Activated CD8-positive, alpha-beta memory T cell treated with anti-CD3 and anti-CD28 coated beads for 48 hours (primary cell): ENCODE measurements around the gene PPP1R27.
A peak's percentile ranks its signal among the peaks of the same experiment; 100 is the strongest.

Experiments used
- DNase-seq, 3 experiments: peaks; one replicate each; pipeline ENCODE4 v3.0.0-alpha.2; 2020; ENCODE audit warnings: low read depth in 2 of 3, low spot score in 2 of 3

The PPP1R27 gene

GRCh38 chr17:81863123-81863675, 28.3 kb upstream of the PPP1R27 start:
- no peak for DNase-seq

- DNase-seq = peak; percentile 98 to 99 (median 99)
Measured at GRCh38 chr17:81860756-81861568, 26.1 kb upstream of the PPP1R27 start.

DNA sequence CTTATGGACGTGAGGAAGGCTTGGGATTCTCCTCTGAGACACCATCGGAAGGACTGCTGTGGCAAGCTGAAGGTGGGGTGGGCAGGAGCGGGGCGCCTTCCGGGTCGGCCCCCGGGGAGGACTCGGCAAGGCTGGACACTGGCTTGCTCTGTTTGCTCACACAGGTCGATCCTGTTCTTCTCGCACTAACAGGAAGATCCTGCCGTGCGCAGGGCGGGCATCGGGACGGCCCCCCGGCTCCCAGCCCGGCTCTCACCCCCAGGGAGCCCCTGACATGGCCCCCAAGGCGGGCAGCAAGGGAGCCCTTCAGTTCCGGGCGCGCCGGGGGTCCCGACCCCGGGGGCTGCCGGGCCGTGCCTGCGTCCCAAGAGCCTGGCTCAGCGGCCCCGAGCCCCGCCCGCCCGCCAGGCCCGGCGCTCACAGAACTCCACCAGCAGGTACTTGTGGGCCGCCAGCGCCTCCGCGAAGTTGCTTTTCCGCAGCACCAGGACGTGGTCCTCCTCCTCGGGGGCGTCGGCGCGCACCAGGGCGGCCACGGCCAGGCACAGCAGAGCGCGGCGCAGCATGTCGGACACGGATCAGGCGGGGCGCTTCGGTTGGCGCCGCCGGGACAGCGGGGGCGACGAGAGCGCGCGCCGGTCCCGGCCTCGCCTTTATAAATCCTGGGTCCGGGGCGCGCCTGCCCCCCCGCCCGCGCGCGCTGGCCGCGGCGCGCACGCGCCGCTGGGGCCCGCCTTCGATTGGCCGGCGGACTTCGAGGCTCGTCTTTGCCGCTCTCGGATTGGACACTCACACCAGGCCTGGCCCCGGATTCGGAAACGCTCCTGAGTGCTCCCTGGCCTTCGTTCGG, 25.3 kb upstream of the PPP1R27 start, which contains the start of gene P4HB:
TSS of gene P4HB (minus strand) at position 630 of the 850 bp plus-strand sequence. CDS start at position 566, 64 bp downstream.
- DNase-seq = peak; percentile 82 to 98 (median 92)

GRCh38 chr17:81858967-81859905, 24.4 kb upstream of the PPP1R27 start:
- no peak for DNase-seq

DNA sequence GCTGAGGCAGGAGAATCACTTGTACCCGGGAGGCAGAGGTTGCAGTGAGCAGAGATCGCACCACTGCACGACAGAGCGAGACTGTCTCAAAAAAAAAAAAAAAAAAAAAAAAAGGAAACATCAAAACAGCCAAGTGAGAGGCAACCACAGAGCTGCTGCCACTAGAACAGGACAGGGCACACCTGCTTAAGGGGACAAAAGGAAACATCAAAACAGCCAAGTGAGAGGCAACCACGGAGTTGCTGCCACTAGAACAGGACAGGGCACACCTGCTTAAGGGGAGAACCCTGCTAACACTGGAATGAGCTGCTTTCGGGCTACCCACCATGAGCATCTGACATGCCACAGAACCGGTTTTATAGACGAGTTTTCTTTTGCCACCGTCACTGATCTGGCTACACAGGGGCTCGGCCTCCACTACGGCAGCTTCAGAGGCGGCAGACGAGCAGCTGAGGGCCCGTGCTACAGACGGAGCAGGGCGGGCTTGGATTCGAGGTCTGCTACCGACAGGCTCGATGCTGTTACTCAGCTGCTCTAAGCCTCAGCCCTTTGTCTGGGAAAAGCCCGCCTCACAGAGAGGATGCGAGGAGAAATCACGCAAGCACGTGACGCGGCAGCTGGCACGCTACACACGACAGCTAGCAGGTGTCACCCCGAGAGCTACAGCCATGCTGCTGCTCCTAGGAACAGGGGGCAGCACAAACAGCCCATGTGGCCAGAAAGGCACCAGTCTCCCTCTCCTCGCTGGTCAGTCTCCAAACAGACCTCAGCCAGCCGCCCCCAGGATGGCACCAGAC, 23.5 kb upstream of the PPP1R27 start:
- no peak for DNase-seq

DNA sequence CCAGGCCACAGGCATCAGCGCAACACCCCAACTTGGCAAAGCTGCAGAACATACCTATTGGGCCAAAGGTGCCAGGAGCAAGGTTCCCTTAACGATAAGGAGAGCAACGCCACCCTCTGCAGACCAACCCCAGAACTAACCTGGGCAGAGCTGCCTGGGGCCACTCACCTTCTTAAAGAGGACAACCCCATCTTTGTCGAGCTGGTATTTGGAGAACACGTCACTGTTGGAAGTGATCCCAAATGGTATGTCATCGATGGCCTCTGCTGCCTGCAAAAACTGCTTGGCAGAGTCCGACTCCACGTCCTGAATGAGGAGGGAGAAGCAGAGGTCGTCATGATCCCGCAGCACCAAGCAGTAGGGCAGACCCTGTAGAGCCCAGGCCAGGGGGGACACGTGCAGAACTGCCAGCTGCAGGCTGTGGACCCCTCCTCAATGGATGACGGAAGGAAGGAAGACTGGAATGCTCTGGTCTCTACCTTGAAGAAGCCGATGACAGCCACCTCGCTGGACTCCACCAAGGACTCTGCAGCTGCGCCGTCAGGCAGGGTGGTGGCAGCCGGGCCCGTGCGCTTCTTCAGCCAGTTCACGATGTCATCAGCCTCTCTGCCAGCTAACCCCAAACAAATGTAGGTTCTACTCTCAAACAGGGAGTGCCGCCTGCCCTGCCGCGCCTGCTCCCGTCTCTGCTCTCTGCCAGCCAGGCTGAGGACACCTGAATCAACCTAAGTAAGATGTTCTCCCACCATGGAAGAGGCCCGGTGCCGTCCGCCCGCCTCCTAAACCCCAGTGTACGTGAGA, 20.3 kb upstream of the PPP1R27 start:
- no peak for DNase-seq

GRCh38 chr17:81852237-81852636, 17.4 kb upstream of the PPP1R27 start:
- DNase-seq = no peak

GRCh38 chr17:81851423-81851822, 16.6 kb upstream of the PPP1R27 start:
- DNase-seq = no peak

DNA sequence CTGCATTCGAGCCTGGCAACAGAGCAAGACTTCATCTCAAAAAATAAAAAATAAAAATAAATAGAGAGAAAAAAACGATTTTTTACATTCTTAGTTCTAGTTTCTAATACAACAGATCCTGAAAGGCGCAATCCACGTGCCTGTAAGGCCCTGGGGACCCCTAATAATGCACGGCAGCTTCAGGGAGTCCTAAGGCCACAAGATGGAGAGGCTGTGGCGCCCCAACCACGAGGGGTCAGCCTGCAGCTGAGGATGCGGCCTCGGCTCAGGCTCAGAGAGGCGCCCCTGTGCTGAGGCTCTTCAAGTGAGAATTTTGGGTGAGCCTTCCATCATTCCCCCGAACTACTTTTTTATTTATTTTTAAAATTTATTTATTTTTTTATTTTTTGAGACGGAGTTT, 14.6 kb upstream of the PPP1R27 start:
- no peak for DNase-seq

DNA sequence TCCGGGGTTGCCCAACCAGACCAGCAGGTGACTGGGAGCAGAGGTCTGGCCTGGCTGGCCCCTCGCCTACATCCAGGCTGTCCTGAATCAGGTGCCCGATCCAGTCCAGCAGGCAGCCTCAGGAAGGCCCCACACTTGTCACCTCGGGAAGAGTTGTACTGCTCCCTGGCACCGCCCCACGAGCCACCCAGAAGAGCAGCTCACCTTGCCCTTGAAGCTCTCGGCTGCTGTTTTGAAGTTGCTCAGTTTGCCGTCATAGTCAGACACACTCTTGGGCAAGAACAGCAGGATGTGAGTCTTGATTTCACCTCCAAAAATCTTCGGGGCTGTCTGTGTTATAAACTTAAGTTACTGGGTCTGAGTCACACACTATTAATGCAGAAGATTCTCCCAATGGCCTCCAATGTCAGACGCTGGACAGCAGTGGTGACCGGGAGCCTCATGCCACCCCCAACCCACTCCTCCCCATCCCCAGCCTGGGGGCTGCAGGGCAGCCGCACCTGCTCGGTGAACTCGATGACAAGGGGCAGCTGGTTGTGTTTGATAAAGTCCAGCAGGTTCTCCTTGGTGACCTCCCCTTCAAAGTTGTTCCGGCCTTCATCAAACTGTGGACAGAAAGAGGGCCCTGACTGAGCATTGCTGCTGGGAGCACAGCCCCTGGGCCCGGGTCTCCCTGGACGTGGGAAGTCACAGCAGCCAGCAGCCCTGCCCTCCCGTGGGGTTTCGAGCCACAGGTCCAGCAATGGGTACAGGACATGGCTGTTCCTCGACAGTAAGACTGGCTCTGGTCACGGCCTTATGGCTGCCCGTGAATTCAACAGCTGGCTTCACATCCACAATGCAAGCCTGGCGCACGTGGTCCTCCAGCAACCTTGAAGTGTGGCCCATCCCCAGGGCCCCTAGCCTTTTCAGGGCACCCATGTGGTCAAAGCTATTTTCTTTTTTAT, 12.2 kb upstream of the PPP1R27 start:
- no peak for DNase-seq

GRCh38 chr17:81845881-81846742, 11.3 kb upstream of the PPP1R27 start:
- no peak for DNase-seq

DNA sequence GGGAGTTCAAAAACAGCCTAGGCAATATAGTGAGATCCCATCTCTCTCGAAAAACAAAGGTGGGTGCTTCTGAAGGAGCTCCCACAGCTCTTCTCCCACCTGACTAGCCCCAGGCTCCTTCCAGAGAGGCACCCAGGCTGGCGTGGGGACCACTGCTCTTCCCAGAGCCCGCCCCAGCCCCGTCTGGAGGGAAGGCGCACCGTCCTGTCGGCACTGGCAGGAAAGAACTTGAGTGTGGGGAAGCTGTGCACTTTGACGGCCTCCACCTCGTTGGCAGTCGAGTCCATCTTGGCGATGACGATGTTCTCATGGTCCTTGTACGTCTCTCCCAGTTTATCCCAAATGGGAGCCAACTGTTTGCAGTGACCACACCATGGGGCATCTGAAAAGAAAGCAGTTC, 10.5 kb upstream of the PPP1R27 start:
- DNase-seq = no peak

DNA sequence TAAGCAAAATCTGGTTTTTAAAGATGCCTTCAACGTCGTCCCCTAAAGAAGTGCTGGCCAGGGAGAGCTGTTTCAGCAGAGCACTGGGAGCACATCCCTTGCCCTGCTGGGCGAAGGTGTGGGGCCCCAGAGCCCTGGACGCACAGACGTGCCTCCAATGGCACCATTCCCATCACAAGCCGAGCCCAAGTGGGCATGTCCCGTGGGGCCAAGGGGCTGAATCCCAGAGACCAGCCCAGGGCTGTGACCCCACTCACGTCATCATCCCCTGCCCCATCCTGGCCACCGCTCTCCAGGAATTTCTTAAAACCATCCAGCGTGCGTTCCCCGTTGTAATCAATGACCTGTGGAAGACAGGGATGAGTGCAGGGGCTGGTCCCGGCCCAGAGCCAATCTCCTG, 10.0 kb upstream of the PPP1R27 start:
- DNase-seq = no peak

GRCh38 chr17:81844327-81844851, 9.5 kb upstream of the PPP1R27 start:
- no peak for DNase-seq

- DNase-seq = no peak
Measured at GRCh38 chr17:81843713-81844326, 9.0 kb upstream of the PPP1R27 start.
